Common myeloid progenitor, CD34-positive (primary cell): ENCODE measurements around the gene SLC6A7.

ENCODE experiments used
- CTCF ChIA-PET: fragments of 350-600 bp; sonication (Branson Sonifier 250); formaldehyde crosslinking; loops from one replicate; lab custom pipeline; 2021; ENCODE audit warnings: antibody characterized with exemption; lab: Charles Lee
- POLR2A ChIA-PET: fragments of 350-600 bp; sonication (Branson Sonifier 250); formaldehyde crosslinking; loops from one replicate; lab custom pipeline; 2021; ENCODE audit warnings: antibody characterized with exemption; lab: Charles Lee
- DNase-seq, 3 donors: peaks; one replicate each; pipeline versions ENCODE4 v3.0.0 to v3.0.0-alpha.2; 2013
- H3K27ac ChIP-seq, 2 experiments: 1 replicate in 1 of 2; 2 replicates in 1 of 2; pipeline ENCODE4 v1.7.0; 2013; ENCODE audit warnings: inconsistent platforms in 2 of 2, low read length in 2 of 2, mild to moderate bottlenecking in 2 of 2, low read depth in 1 of 2, moderate library complexity in 1 of 2; ENCODE audit not compliant: severe bottlenecking in 2 of 2, insufficient read depth in 1 of 2, poor library complexity in 1 of 2
- H3K27me3 ChIP-seq, 5 experiments: replicated peaks in 2 of 5; 1 replicate in 3 of 5; 2 replicates in 2 of 5; pipeline versions ENCODE4 v1.6.1 to v1.7.0; 2013; ENCODE audit warnings: low read length in 4 of 5, mild to moderate bottlenecking in 2 of 5, moderate library complexity in 2 of 5, inconsistent platforms in 1 of 5; ENCODE audit not compliant: insufficient read depth in 5 of 5, control insufficient read depth in 4 of 5
- H3K36me3 ChIP-seq, 4 experiments: 1 replicate in 2 of 4; 2 replicates in 2 of 4; pipeline versions ENCODE4 v1.6.1 to v1.7.0; 2013; ENCODE audit warnings: low read length in 3 of 4, control low read depth in 1 of 4, mild to moderate bottlenecking in 1 of 4; ENCODE audit not compliant: control insufficient read depth in 4 of 4, insufficient read depth in 4 of 4
- H3K4me1 ChIP-seq, 4 experiments: 1 replicate in 3 of 4; 2 replicates in 1 of 4; pipeline versions ENCODE4 v1.6.1 to v1.7.1; 2013; ENCODE audit warnings: low read length in 3 of 4, mild to moderate bottlenecking in 3 of 4, control low read depth in 1 of 4, inconsistent platforms in 1 of 4, moderate library complexity in 1 of 4; ENCODE audit not compliant: control insufficient read depth in 4 of 4, insufficient read depth in 4 of 4; ENCODE audit errors: control extremely low read depth in 1 of 4
- H3K4me3 ChIP-seq, 7 experiments: 1 replicate in 4 of 7; 2 replicates in 3 of 7; pipeline versions ENCODE4 v1.5.1 to v1.7.0; 2013; ENCODE audit warnings: mild to moderate bottlenecking in 7 of 7, low read length in 6 of 7, moderate library complexity in 6 of 7, inconsistent platforms in 2 of 7, low read depth in 2 of 7, control low read depth in 1 of 7; ENCODE audit not compliant: insufficient read depth in 4 of 7, control insufficient read depth in 1 of 7; ENCODE audit errors: extremely low read depth in 1 of 7
- H3K9me3 ChIP-seq, 5 experiments: 1 replicate in 4 of 5; 2 replicates in 1 of 5; pipeline versions ENCODE4 v1.6.1 to v1.7.1; 2013; ENCODE audit warnings: low read length in 4 of 5, mild to moderate bottlenecking in 2 of 5, inconsistent platforms in 1 of 5, low read depth in 1 of 5, moderate library complexity in 1 of 5; ENCODE audit not compliant: control insufficient read depth in 4 of 5, insufficient read depth in 2 of 5; ENCODE audit errors: control extremely low read depth in 1 of 5
- WGBS: methylation state at CpG from one replicate; pipeline ENCODE4 v1.1.5; 2013; ENCODE audit not compliant: insufficient coverage; 5-methylcytosine and 5-hydroxymethylcytosine counted together

SLC6A7 gene

GRCh38 chr5:150183436-150183835 lies 6.4 kb upstream of the SLC6A7 start:
- H3K9me3 ChIP-seq, result no peaks in the 10 kb centered on the region
- H3K27ac ChIP-seq, result no peak overlapping the region
- H3K36me3 ChIP-seq, result no peaks in the 10 kb centered on the region
- DNase-seq, result no peak
- WGBS, result 95% methylated on average over 12 of the region's 12 CpGs
- POLR2A ChIA-PET, result no interaction called here
- peaks cover 0 to 9% (median 0%) of the 10 kb centered on the region in 4 experiments for H3K4me1 ChIP-seq
- CTCF ChIA-PET, result interaction anchor here (1.6 kb wide), 1 partner anchor 15 kb away, joined by 4 read pairs; no protein-coding TSS in a partner anchor
- peaks cover 0 to 8% (median 5%) of the 10 kb centered on the region in 5 experiments for H3K27me3 ChIP-seq
- no peak overlapping the region for H3K4me3 ChIP-seq

DNA sequence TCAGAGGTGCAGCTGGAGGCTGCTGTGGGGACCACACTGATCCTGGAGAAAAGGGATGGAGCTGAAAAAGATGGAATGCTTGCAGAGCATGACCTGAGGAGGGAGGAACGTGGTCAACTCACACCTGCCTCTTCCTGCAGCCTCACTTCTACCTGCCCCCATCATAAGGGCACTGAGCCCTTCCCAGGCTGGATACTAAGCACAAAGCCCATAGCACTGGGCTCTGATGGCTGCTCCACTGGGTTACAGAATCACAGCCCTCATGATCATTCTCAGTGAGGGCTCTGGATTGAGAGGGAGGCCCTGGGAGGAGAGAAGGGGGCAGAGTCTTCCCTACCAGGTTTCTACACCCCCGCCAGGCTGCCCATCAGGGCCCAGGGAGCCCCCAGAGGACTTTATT lies 5.9 kb upstream of the SLC6A7 start:
- Histone ChIP-seq H3K4me1 (peaks cover 0 to 9% (median 0%) of the 10 kb centered on the region in 4 experiments), H3K4me3 (no peak overlapping the region), H3K27ac (no peak overlapping the region), H3K27me3 (peaks cover 0 to 12% (median 10%) of the 10 kb centered on the region in 5 experiments), H3K36me3 (no peaks in the 10 kb centered on the region), H3K9me3 (no peaks in the 10 kb centered on the region)
- DNase-seq, result no peak
- ChIA-PET POLR2A (no interaction called here), CTCF (interaction anchor here (1.0 to 1.6 kb wide), 3 partner anchors 8 to 16 kb away, joined by 4 read pairs; no protein-coding TSS in a partner anchor)
- no CpG with 5 or more reads among the region's 2 CpGs for WGBS

DNA sequence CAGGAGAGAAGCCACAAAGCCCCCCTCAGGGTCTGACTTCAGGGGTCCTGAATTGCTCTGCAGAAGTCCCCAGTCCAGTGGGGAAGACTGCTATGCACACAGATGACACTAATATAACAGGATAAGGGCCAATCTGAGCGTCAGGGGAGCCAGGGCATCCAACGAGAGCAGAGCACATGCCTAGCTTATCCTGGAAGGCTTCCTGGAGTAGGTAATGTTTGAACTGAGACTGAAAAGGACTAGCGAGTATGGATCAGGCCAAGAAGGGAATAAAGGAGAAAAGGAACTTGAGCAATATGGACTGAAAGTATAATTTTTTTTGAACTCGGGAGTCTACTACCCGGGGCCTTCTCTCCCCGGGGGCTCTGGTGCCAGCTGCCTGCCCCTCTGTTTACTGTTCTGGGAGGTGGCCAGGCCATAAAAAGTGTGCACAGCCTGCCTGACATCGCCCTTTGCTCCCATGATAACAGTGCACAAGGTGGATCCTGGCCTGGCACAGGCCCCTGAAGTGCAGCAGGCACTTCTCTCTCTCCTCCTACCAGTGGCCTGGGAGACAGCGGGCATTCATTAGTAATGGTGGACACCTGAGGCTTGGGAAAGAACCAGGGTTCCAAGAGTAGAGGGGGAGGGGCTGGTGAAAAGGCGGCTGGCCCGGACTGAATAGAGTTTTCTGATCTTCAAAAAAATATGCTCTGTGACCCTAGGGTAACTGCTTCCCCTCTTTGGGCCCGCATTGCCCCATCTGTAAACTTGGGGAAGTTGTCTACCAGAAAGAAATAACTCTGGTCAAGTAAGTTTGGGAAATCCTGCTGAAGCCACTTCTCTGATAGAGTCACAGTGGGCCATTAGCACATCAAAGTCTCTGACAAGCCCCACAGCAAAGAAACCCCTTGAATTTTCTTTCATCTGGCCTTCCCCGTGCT lies 4.6 kb upstream of the SLC6A7 start:
- CTCF ChIA-PET, result interaction anchor here (1.6 kb wide), 1 partner anchor 7 kb away, joined by 4 read pairs; no protein-coding TSS in a partner anchor
- WGBS, result 93% methylated on average over 10 of the region's 12 CpGs
- H3K36me3 ChIP-seq, result no peaks in the 10 kb centered on the region
- no peak for DNase-seq
- no peak overlapping the region for H3K27ac ChIP-seq
- H3K9me3 ChIP-seq, result no peaks in the 10 kb centered on the region
- POLR2A ChIA-PET, result no interaction called here
- peaks cover 0 to 24% (median 16%) of the 10 kb centered on the region in 5 experiments for H3K27me3 ChIP-seq
- peaks cover 0 to 8% (median 5%) of the 10 kb centered on the region in 4 experiments for H3K4me1 ChIP-seq
- no peak overlapping the region for H3K4me3 ChIP-seq

DNA sequence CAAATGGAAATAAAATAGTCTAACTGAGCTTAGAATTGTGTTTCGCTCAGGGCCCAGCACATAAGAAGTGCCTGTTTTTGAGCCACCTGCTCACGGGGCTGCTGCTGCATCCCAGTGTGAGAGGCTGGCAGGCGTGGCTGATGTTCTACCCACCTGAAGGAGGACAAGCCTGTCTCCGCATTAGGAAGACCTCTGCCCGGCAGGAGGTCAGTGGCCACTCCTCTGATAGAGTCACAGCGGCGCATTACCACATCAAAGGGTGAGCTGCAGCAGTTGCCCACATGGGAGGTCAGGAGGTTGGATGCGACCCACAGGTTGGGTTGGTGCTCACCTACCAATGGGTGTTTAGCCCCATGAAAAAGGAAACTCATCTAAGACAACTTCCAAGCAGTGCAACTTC lies 3.7 kb upstream of the SLC6A7 start:
- POLR2A ChIA-PET, result no interaction called here
- CTCF ChIA-PET, result interaction anchor here (0.7 kb wide), 1 partner anchor 9 kb away, joined by 3 read pairs; no protein-coding TSS in a partner anchor
- H3K36me3 ChIP-seq, result no peaks in the 10 kb centered on the region
- no peak overlapping the region for H3K4me3 ChIP-seq
- DNase-seq, result no peak
- peaks cover 0 to 7% (median 2%) of the 10 kb centered on the region in 4 experiments for H3K4me1 ChIP-seq
- H3K27ac ChIP-seq, result no peak overlapping the region
- H3K27me3 ChIP-seq, result peaks cover 0 to 33% (median 21%) of the 10 kb centered on the region in 5 experiments
- WGBS, result 92% methylated on average over 7 of the region's 8 CpGs
- no peaks in the 10 kb centered on the region for H3K9me3 ChIP-seq

DNA sequence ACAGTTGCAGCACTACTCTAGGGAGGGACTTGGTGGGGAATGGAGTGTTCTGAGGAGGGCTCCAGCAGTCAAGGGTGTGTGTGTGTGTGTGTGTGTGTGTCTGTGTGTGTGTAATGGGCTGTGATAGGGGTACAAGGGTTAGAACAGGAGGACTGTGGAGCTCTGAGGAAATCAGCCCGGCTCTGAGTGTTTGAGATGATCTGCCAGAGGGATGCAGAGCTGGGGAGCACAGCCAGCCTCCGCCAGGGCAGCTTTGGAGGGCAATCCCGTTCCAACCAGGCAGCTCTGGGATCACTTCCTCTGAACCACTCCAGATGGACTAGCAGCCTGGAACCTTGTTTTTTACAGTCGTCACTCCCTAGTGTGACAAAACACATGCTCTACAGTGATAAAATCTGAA lies 3.0 kb upstream of the SLC6A7 start:
- Histone ChIP-seq H3K27me3 (peaks cover 0 to 39% (median 24%) of the 10 kb centered on the region in 5 experiments), H3K36me3 (no peaks in the 10 kb centered on the region), H3K4me1 (peaks cover 0 to 7% (median 2%) of the 10 kb centered on the region in 4 experiments), H3K27ac (no peak overlapping the region), H3K4me3 (no peak overlapping the region), H3K9me3 (no peaks in the 10 kb centered on the region)
- POLR2A ChIA-PET, result no interaction called here
- 93% methylated on average over 3 of the region's 4 CpGs for WGBS
- no peak for DNase-seq
- CTCF ChIA-PET, result interaction anchor here (0.7 to 2.1 kb wide), 4 partner anchors 9 to 28 kb away, joined by 3 to 10 read pairs (median 3); no protein-coding TSS in a partner anchor

DNA sequence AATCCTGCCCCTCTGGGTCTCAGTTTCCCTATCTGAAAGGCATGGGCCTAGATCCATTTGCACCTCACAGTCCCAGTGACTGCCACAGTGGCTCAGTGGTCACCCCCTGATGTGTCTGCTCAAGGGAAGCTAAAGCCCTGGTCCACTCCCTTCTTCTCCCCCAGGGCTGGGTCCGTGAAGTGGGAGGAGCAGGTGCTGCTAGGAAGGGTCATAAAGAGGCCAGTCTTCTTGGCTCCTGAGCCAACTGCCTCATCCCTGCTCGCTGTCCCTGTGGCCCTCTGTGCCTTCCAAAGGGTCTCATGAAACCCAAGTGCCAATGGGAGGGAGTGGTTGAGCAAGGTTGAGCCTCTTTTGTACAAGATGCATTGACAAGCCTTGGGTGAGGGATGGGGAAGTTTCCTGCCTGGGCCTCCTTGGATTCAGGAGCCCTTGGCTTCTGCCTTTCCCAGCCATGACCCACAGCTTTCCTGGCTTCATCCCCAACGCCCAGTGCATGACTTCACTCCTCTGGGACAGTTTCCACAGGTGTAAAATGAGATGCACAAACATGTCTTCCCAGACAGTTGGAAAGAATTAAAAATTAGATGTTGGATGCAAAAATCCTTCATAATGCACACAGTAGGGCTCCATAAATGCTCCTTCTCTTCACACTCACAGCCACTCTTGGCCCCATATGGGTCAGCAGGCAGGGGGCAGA lies 1.6 kb upstream of the SLC6A7 start:
- no peak overlapping the region for H3K27ac ChIP-seq
- no peaks in the 10 kb centered on the region for H3K9me3 ChIP-seq
- no CpG with 5 or more reads among the region's 3 CpGs for WGBS
- H3K27me3 ChIP-seq, result peaks cover 0 to 52% (median 33%) of the 10 kb centered on the region in 5 experiments
- DNase-seq, result no peak
- H3K36me3 ChIP-seq, result no peaks in the 10 kb centered on the region
- H3K4me1 ChIP-seq, result peaks cover 0 to 7% (median 2%) of the 10 kb centered on the region in 4 experiments
- ChIA-PET POLR2A (no interaction called here), CTCF (interaction anchor here (1.0 to 2.1 kb wide), 3 partner anchors 12 to 44 kb away, joined by 3 to 10 read pairs (median 3); no protein-coding TSS in a partner anchor)
- no peak overlapping the region for H3K4me3 ChIP-seq
